ENCODE data around the gene CD44. TPM values are rescaled to one million over a fixed set of nuclear protein-coding genes. Genes with fewer than 3 reads are reported as not detected.

Gene CD44
- polyA plus RNA-seq, 2 of the 4 experiments (the other 2 are of a cell fraction), result 309 to 585 TPM

DNA sequence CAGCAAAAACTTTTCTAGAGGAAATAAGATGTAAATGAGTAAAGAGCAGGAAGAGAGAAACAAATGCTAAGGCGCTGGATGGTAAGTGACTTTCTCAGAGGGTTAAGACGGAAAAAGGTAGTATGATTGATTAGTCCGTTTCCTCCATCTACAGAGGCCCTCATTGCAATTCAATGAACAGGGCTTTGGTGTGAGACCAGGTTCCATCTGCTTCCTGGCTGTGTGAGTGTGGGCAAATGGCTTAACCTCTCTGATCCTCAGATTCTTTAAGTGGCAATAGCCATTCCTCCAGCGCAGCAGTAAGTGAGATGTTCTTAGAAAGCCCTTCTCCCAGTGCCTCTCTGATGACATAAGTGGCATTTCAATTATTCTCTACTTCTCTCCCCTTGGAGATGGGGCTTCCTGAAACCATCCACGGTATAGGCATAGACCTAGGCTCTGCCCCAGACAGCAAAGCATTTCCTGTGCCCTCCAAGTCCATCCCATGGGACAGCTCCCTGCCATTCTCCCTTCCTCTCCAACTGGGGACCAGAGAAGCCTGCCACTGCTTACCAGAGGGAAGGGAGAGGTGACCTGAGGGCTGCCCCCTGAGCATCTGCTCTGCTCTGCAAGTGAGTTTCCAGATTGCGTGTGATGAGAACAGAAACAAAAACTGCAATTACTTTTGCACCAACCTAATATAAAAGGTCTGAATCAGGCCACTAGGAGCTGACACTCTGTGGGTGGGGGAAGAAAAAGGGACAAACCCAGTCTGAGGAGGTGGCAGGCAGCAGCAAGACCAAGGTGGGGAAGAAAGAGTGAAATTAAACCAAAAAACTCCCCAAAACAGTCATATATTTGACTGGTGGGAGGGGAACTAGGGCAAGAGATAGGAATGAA, 12.7 kb upstream of the CD44 start:
- CTCF ChIA-PET, result no interaction called here
- H3K4me2 ChIP-seq, result no peak overlapping the region
- TF ChIP-seq NFE2L2 (conservative IDR thresholded peaks at IDR 0.05; ENCODE audit: low read length) (no peak), TFCP2L1 (CRISPR knock-in tag; IDR thresholded peaks at IDR 0.05) (no peak), RFX5 (IDR thresholded peaks at IDR 0.05) (no peak), FOSB (CRISPR knock-in tag; IDR thresholded peaks at IDR 0.05) (no peak), ZFP36 (IDR thresholded peaks at IDR 0.05; ENCODE audit: borderline replicate concordance, partially characterized antibody) (peak; percentile 28), RNF2 (IDR thresholded peaks at IDR 0.05; ENCODE audit: borderline replicate concordance, low read depth) (no peak), HOXA7 (CRISPR knock-in tag; IDR thresholded peaks at IDR 0.05) (no peak), HDAC2 (IDR thresholded peaks at IDR 0.05) (no peak)
- ATAC-seq, result no peak
- POLR2A ChIA-PET, result no interaction called here
- H3K4me3 ChIP-seq, result no peak overlapping the region
- no peak for FAIRE-seq
- H3K4me1 ChIP-seq, result no peaks in the 10 kb centered on the region
- DNase-seq (ENCODE audit: low read depth in 1 of 2, low spot score in 1 of 2), result no peak
- H3K9me3 ChIP-seq, result no peaks in the 10 kb centered on the region
- 81% methylated on average over 6 of the region's 6 CpGs for WGBS (ENCODE audit: missing lambda C conversion rate)
- no peak overlapping the region for H3K27ac ChIP-seq

DNA sequence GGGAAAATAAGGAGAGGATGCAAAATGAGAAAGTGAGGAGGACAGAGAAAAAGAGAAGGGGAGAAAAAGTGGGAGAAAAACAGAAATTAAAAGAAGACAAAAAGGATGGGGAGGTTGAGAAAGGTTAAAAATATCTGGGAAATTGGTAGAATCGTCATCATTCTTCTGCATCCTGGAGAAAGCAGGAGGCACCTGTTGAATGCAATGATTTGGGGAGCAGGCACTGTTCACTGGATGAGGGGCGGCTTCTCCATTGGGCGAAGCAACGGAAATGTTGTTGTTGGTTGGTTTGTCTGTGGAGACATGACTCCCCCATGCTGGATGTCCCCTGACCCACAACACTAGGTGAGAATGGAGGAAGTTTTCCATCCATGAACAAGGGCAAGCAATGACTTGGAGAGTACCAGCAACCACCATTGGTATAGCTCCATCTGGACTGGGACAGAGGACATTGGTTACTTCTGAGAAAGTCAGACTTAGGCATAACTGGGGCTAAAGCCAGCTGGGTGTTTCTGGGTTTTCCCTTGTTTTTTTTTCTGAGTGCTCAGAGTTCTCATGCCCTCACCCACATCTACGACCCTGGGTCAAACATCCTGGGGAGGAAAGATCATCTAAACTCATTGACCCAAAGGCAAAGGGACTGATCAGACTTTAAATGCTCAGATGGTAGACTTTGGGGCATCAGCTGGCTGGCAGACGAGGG, 11.9 kb upstream of the CD44 start:
- 76% methylated on average over 6 of the region's 6 CpGs for WGBS (ENCODE audit: missing lambda C conversion rate)
- H3K4me3 ChIP-seq, result no peak overlapping the region
- no peak for DNase-seq (ENCODE audit: low read depth in 1 of 2, low spot score in 1 of 2)
- peak overlapping the region in 1 of 2 experiments; percentile 25; a peak in 1 of 6 replicates for H3K27ac ChIP-seq
- ChIA-PET CTCF (no interaction called here), POLR2A (no interaction called here)
- TF ChIP-seq, protein P1, sequence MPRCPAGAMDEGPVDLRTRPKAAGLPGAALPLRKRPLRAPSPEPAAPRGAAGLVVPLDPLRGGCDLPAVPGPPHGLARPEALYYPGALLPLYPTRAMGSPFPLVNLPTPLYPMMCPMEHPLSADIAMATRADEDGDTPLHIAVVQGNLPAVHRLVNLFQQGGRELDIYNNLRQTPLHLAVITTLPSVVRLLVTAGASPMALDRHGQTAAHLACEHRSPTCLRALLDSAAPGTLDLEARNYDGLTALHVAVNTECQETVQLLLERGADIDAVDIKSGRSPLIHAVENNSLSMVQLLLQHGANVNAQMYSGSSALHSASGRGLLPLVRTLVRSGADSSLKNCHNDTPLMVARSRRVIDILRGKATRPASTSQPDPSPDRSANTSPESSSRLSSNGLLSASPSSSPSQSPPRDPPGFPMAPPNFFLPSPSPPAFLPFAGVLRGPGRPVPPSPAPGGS (IDR thresholded peaks at IDR 0.05), result no peak
- TF ChIP-seq JUNB (IDR thresholded peaks at IDR 0.05) (no peak), TFCP2L1 (CRISPR knock-in tag; IDR thresholded peaks at IDR 0.05) (no peak), EHMT2 (IDR thresholded peaks at IDR 0.05; ENCODE audit: low read depth) (no peak), CEBPB (IDR thresholded peaks at IDR 0.05) (no peak), KDM5A (IDR thresholded peaks at IDR 0.05) (no peak), GATA3 (IDR thresholded peaks at IDR 0.05; ENCODE audit: borderline replicate concordance) (no peak), MYC (IDR thresholded peaks at IDR 0.05; ENCODE audit: borderline replicate concordance, low read length) (no peak), NFE2L2 (conservative IDR thresholded peaks at IDR 0.05; ENCODE audit: low read length) (no peak), JUN (IDR thresholded peaks at IDR 0.05) (no peak)
- TF ChIP-seq, protein P2, sequence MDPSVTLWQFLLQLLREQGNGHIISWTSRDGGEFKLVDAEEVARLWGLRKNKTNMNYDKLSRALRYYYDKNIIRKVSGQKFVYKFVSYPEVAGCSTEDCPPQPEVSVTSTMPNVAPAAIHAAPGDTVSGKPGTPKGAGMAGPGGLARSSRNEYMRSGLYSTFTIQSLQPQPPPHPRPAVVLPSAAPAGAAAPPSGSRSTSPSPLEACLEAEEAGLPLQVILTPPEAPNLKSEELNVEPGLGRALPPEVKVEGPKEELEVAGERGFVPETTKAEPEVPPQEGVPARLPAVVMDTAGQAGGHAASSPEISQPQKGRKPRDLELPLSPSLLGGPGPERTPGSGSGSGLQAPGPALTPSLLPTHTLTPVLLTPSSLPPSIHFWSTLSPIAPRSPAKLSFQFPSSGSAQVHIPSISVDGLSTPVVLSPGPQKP (IDR thresholded peaks at IDR 0.05; ENCODE audit: low read depth, low read length), result no peak
- H3K9me3 ChIP-seq, result no peaks in the 10 kb centered on the region
- no peak overlapping the region for H3K4me2 ChIP-seq
- no peak for ATAC-seq
- no peaks in the 10 kb centered on the region for H3K4me1 ChIP-seq
- no peak for FAIRE-seq

DNA sequence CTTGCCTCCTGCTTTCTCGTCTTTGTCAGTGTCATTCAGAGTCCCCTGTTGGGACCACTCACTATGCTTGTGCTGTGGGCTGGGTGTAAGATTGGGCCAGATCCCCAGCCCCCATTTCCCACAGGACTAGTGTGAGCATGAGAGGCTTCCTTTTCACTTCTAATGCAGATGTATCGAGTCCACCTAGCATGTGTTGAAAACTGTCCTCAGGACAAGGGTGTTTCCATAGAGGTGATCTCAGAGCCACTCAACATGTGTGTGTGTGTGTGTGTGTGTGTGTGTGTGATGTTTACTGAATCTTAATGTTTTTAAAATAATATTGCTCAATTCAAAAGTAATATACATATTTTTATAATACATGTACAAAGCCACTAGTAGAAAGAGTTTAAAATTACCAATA, 11.4 kb upstream of the CD44 start:
- H3K9me3 ChIP-seq, result no peaks in the 10 kb centered on the region
- 40% methylated on average over 2 of the region's 2 CpGs for WGBS (ENCODE audit: missing lambda C conversion rate)
- no peak overlapping the region for H3K4me3 ChIP-seq
- ChIA-PET POLR2A (no interaction called here), CTCF (no interaction called here)
- FAIRE-seq (no peak), DNase-seq (ENCODE audit: low read depth in 1 of 2, low spot score in 1 of 2) (no peak), ATAC-seq (no peak)
- H3K4me1 ChIP-seq, result no peaks in the 10 kb centered on the region
- peak overlapping the region in 1 of 2 experiments; percentile 25; a peak in 1 of 6 replicates for H3K27ac ChIP-seq
- no peak overlapping the region for H3K4me2 ChIP-seq
- TF ChIP-seq RARB (CRISPR knock-in tag; IDR thresholded peaks at IDR 0.05) (no peak), JUN (IDR thresholded peaks at IDR 0.05) (no peak), NR3C1 (IDR thresholded peaks at IDR 0.05) (no peak), BHLHE40 (IDR thresholded peaks at IDR 0.05; ENCODE audit: low read depth, low read length) (no peak), HEYL (CRISPR knock-in tag; IDR thresholded peaks at IDR 0.05) (no peak), SREBF2 (IDR thresholded peaks at IDR 0.05) (no peak)
- TF ChIP-seq, protein P3, sequence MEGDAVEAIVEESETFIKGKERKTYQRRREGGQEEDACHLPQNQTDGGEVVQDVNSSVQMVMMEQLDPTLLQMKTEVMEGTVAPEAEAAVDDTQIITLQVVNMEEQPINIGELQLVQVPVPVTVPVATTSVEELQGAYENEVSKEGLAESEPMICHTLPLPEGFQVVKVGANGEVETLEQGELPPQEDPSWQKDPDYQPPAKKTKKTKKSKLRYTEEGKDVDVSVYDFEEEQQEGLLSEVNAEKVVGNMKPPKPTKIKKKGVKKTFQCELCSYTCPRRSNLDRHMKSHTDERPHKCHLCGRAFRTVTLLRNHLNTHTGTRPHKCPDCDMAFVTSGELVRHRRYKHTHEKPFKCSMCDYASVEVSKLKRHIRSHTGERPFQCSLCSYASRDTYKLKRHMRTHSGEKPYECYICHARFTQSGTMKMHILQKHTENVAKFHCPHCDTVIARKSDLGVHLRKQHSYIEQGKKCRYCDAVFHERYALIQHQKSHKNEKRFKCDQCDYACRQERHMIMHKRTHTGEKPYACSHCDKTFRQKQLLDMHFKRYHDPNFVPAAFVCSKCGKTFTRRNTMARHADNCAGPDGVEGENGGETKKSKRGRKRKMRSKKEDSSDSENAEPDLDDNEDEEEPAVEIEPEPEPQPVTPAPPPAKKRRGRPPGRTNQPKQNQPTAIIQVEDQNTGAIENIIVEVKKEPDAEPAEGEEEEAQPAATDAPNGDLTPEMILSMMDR (IDR thresholded peaks at IDR 0.05), result no peak
- TF ChIP-seq, protein P4, sequence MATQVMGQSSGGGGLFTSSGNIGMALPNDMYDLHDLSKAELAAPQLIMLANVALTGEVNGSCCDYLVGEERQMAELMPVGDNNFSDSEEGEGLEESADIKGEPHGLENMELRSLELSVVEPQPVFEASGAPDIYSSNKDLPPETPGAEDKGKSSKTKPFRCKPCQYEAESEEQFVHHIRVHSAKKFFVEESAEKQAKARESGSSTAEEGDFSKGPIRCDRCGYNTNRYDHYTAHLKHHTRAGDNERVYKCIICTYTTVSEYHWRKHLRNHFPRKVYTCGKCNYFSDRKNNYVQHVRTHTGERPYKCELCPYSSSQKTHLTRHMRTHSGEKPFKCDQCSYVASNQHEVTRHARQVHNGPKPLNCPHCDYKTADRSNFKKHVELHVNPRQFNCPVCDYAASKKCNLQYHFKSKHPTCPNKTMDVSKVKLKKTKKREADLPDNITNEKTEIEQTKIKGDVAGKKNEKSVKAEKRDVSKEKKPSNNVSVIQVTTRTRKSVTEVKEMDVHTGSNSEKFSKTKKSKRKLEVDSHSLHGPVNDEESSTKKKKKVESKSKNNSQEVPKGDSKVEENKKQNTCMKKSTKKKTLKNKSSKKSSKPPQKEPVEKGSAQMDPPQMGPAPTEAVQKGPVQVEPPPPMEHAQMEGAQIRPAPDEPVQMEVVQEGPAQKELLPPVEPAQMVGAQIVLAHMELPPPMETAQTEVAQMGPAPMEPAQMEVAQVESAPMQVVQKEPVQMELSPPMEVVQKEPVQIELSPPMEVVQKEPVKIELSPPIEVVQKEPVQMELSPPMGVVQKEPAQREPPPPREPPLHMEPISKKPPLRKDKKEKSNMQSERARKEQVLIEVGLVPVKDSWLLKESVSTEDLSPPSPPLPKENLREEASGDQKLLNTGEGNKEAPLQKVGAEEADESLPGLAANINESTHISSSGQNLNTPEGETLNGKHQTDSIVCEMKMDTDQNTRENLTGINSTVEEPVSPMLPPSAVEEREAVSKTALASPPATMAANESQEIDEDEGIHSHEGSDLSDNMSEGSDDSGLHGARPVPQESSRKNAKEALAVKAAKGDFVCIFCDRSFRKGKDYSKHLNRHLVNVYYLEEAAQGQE (IDR thresholded peaks at IDR 0.05), result no peak
- TF ChIP-seq, protein P5, sequence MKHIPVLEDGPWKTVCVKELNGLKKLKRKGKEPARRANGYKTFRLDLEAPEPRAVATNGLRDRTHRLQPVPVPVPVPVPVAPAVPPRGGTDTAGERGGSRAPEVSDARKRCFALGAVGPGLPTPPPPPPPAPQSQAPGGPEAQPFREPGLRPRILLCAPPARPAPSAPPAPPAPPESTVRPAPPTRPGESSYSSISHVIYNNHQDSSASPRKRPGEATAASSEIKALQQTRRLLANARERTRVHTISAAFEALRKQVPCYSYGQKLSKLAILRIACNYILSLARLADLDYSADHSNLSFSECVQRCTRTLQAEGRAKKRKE (CRISPR knock-in tag; IDR thresholded peaks at IDR 0.05; ENCODE audit: low read depth), result no peak

Data from A549 (cell line).